ENCODE data around the gene UBE2H.

GRCh38 chr7:129843978-129844840 is 108.6 kb downstream of the UBE2H start:
- TF ChIP-seq EZH2 (IDR thresholded peaks at IDR 0.05): no peak
- TF ChIP-seq FOXP2 (optimal IDR thresholded peaks at IDR 0.05; ENCODE audit: control extremely low read depth, extremely low read length, insufficient read depth): no peak
- TF ChIP-seq POLR2AphosphoS5 (IDR thresholded peaks at IDR 0.05; ENCODE audit: borderline replicate concordance, low read depth, low read length): no peak
